Liver (tissue), 9 donors: ENCODE measurements around the gene FAM234B. TPM values are rescaled to one million over a fixed set of nuclear protein-coding genes. Genes with fewer than 3 reads are reported as not detected.

Source experiments
- DNase-seq: peaks from one replicate; pipeline ENCODE4 v3.0.0-alpha.2; 2017; ENCODE audit warnings: low spot score
- H3K27ac ChIP-seq, 2 donors: one replicate each; pipeline ENCODE4 v1.7.0; 2013; ENCODE audit warnings: inconsistent platforms in 2 of 2, low read length in 2 of 2, control low read depth in 1 of 2, low read depth in 1 of 2, mild to moderate bottlenecking in 1 of 2
- H3K27me3 ChIP-seq, 4 donors: one replicate each; pipeline versions ENCODE4 v1.6.1 to v1.7.0; 2013; ENCODE audit warnings: low read length in 3 of 4, inconsistent platforms in 1 of 4, mild to moderate bottlenecking in 1 of 4, moderate library complexity in 1 of 4; ENCODE audit not compliant: control insufficient read depth in 4 of 4, insufficient read depth in 4 of 4
- H3K36me3 ChIP-seq, 4 donors: one replicate each; pipeline versions ENCODE4 v1.6.1 to v1.7.0; 2013; ENCODE audit warnings: low read length in 3 of 4, mild to moderate bottlenecking in 3 of 4, low read depth in 1 of 4, moderate library complexity in 1 of 4; ENCODE audit not compliant: control insufficient read depth in 4 of 4, insufficient read depth in 3 of 4
- H3K4me1 ChIP-seq, 4 donors: one replicate each; pipeline versions ENCODE4 v1.6.1 to v1.7.0; 2013; ENCODE audit warnings: low read length in 3 of 4, mild to moderate bottlenecking in 3 of 4, moderate library complexity in 1 of 4; ENCODE audit not compliant: control insufficient read depth in 4 of 4, insufficient read depth in 4 of 4
- H3K4me3 ChIP-seq, 3 donors: one replicate each; pipeline versions ENCODE4 v1.6.1 to v1.7.0; 2013; ENCODE audit warnings: low read length in 3 of 3, control low read depth in 1 of 3, low read depth in 1 of 3, mild to moderate bottlenecking in 1 of 3
- H3K9ac ChIP-seq, 2 donors: one replicate each; pipeline ENCODE4 v1.7.0; 2013; ENCODE audit warnings: low read length in 2 of 2, mild to moderate bottlenecking in 2 of 2, moderate library complexity in 2 of 2, control low read depth in 1 of 2, low read depth in 1 of 2
- H3K9me3 ChIP-seq, 4 donors: one replicate each; pipeline versions ENCODE4 v1.6.1 to v1.7.0; 2013; ENCODE audit warnings: low read length in 3 of 4; ENCODE audit not compliant: control insufficient read depth in 4 of 4
- EGR1 ChIP-seq, 2 donors: IDR thresholded peaks; 2 replicates each; pipeline ENCODE4 v1.6.1; 2016 to 2018; ENCODE audit warnings: antibody characterized with exemption in 2 of 2, low read depth in 2 of 2
- FOXA2 ChIP-seq: IDR thresholded peaks from 2 replicates; pipeline ENCODE4 v1.6.1; 2016; ENCODE audit warnings: antibody characterized with exemption
- GABPA ChIP-seq, 2 donors: IDR thresholded peaks in 1 of 2; conservative IDR thresholded peaks in 1 of 2; 2 replicates each; pipeline ENCODE4 v1.6.1; 2016; ENCODE audit warnings: antibody characterized with exemption in 2 of 2, mild to moderate bottlenecking in 1 of 2, moderate library complexity in 1 of 2
- HNF4G ChIP-seq: IDR thresholded peaks from 2 replicates; pipeline ENCODE4 v1.6.1; 2016; ENCODE audit warnings: antibody characterized with exemption
- RAD21 ChIP-seq, 2 donors: IDR thresholded peaks; 2 replicates each; pipeline ENCODE4 v1.6.1; 2016; ENCODE audit warnings: antibody characterized with exemption in 2 of 2, mild to moderate bottlenecking in 2 of 2
- SP1 ChIP-seq: IDR thresholded peaks from 2 replicates; pipeline ENCODE4 v1.6.1; 2018; ENCODE audit warnings: antibody characterized with exemption, mild to moderate bottlenecking
- whole genome bisulfite sequencing: extraction: QIAGEN DNeasy Blood & Tissue Kit; methylation state at CpG from one replicate; pipeline ENCODE4 v1.1.7; 2013; 5-methylcytosine and 5-hydroxymethylcytosine counted together
- polyA plus RNA-seq, 2 donors: library from polyadenylated mRNA; stranded (reverse) in 1 of 2; unstranded in 1 of 2; fragments of 200-250 nt in 1 of 2; fragments of >200 nt in 1 of 2; fragmentation: Nextera tagmentation in 1 of 2; extraction: Ambion mirVana in 1 of 2; gene quantifications; one replicate each; pipeline versions ENCODE4 v1.2.1 to v1.2.3, GENCODE V29; 2013 to 2015
- total RNA-seq, 2 donors: library from RNA; depleted of rRNA; stranded (reverse); fragments of >200 nt; gene quantifications; one replicate each; pipeline ENCODE4 v1.2.3, GENCODE V29; 2014
- TF ChIP-seq, protein P1 (sequence below): IDR thresholded peaks from 2 replicates; pipeline ENCODE4 v1.6.1; 2016; ENCODE audit warnings: antibody characterized with exemption
- TF ChIP-seq, protein P2 (sequence below): fragments of 150-350 bp; IDR thresholded peaks from 2 replicates; pipeline ENCODE4 v1.5.1; 2017; ENCODE audit warnings: improper control_type of control experiment, low read depth, low read length; ENCODE audit not compliant: missing input control
- TF ChIP-seq, protein P3 (sequence below): IDR thresholded peaks from 2 replicates; pipeline ENCODE4 v1.6.1; 2016; ENCODE audit warnings: antibody characterized with exemption
- TF ChIP-seq, protein P4 (sequence below): IDR thresholded peaks from 2 replicates; pipeline ENCODE4 v1.6.1; 2016; ENCODE audit warnings: antibody characterized with exemption
- donor health status: healthy.
- donor health status: healthy.
- donor health status: healthy.
- donor health status: healthy.
- donor health status: healthy.

Gene FAM234B
- total and polyA plus RNA-seq, 4 donors, result 1.7 to 8.0 (median 3.2) TPM

DNA sequence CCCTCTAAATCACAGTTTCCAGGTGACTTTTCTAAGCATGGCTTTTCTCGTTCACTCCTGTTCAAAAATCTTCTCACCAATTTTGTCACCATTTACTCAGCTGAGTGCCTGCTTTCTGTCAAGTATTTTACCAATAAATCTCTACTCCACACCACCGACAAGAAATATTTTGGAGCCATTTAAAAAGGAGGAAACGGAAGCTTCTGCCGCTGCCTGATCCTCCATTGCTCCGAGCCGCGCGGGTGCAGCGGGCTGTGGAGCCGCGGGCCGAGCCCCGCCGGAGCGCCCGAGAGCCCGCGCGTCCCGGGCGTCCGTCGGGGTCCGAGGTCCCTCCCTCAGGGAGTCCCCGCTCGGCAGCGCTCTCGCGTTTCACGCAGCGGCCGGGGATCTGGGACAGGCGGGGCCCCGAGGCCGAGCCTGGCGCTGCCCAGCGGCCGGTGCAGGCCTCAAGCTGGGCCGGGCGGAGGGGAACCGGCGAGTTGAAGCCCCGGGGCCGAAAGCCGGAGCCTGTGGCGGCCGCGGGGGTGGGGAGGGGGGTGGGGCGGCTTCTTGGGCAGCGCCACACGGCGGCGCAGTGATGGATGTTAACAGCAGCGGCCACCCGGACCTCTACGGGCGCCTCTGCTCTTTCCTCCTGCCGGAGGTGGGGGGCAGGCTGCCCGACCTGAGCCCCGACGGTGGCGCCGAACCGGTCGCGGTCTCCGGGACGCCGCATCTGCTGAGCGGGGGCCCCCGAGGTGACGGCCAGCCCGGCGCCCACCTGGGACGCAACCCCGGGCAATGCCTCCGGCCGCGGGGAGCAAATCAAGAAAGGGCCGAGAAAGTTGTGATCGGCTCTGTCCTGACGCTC lies 43.0 kb upstream of the FAM234B start:
- TF ChIP-seq HNF4G (no peak), EGR1 (IDR thresholded peaks at IDR 0.05; ENCODE audit: low read depth in 2 of 2) (no peak), FOXA2 (no peak), GABPA (IDR thresholded peaks at IDR 0.05 in 1 of 2, conservative IDR thresholded peaks at IDR 0.05 in 1 of 2) (no peak), RAD21 (IDR thresholded peaks at IDR 0.05) (peak in 1 of 2 donors; percentile 4)
- TF ChIP-seq, protein P1, sequence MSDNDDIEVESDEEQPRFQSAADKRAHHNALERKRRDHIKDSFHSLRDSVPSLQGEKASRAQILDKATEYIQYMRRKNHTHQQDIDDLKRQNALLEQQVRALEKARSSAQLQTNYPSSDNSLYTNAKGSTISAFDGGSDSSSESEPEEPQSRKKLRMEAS, result no peak
- TF ChIP-seq, protein P2, sequence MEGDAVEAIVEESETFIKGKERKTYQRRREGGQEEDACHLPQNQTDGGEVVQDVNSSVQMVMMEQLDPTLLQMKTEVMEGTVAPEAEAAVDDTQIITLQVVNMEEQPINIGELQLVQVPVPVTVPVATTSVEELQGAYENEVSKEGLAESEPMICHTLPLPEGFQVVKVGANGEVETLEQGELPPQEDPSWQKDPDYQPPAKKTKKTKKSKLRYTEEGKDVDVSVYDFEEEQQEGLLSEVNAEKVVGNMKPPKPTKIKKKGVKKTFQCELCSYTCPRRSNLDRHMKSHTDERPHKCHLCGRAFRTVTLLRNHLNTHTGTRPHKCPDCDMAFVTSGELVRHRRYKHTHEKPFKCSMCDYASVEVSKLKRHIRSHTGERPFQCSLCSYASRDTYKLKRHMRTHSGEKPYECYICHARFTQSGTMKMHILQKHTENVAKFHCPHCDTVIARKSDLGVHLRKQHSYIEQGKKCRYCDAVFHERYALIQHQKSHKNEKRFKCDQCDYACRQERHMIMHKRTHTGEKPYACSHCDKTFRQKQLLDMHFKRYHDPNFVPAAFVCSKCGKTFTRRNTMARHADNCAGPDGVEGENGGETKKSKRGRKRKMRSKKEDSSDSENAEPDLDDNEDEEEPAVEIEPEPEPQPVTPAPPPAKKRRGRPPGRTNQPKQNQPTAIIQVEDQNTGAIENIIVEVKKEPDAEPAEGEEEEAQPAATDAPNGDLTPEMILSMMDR, result peak; percentile 7
- TF ChIP-seq, protein P3, sequence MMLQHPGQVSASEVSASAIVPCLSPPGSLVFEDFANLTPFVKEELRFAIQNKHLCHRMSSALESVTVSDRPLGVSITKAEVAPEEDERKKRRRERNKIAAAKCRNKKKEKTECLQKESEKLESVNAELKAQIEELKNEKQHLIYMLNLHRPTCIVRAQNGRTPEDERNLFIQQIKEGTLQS, result no peak
- Histone ChIP-seq H3K9ac (peak overlapping the region; percentile 41 to 56), H3K27ac (peak overlapping the region; percentile 76 to 86), H3K36me3 (no peaks in the 10 kb centered on the region), H3K4me1 (peaks cover 14 to 65% (median 48%) of the 10 kb centered on the region in 4 donors), H3K4me3 (peak overlapping the region; percentile 53 to 79 (median 60)), H3K9me3 (no peaks in the 10 kb centered on the region), H3K27me3 (no peaks in the 10 kb centered on the region)
- DNase-seq, result peak; percentile 74
- under 1% methylated on average over 82 of the region's 82 CpGs for WGBS

DNA sequence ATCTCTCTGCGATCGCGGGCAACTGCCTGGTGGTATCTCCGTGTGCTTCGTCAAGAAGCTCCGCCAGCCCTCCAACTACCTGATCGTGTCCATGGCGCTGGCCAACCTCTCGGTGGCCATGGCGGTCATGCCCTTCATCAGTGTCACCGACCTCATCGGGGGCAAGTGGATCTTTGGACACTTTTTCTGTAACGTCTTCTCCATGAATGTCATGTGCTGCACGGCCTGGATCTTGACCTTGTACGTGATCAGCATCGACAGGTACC lies 42.5 kb upstream of the FAM234B start:
- Histone ChIP-seq H3K27ac (peak overlapping the region; percentile 76 to 86), H3K9ac (no peak overlapping the region)
- WGBS, result 31% methylated on average over 16 of the region's 16 CpGs

More for the DNA sequence above, 42.5 kb upstream of the FAM234B start:
- no peaks in the 10 kb centered on the region for H3K27me3 ChIP-seq
- peak overlapping the region; percentile 37 to 79 (median 60) for H3K4me3 ChIP-seq
- no peaks in the 10 kb centered on the region for H3K36me3 ChIP-seq
- DNase-seq, result no peak
- no peaks in the 10 kb centered on the region for H3K9me3 ChIP-seq
- H3K4me1 ChIP-seq, result peaks cover 12 to 69% (median 52%) of the 10 kb centered on the region in 4 donors
- TF ChIP-seq, protein P4, sequence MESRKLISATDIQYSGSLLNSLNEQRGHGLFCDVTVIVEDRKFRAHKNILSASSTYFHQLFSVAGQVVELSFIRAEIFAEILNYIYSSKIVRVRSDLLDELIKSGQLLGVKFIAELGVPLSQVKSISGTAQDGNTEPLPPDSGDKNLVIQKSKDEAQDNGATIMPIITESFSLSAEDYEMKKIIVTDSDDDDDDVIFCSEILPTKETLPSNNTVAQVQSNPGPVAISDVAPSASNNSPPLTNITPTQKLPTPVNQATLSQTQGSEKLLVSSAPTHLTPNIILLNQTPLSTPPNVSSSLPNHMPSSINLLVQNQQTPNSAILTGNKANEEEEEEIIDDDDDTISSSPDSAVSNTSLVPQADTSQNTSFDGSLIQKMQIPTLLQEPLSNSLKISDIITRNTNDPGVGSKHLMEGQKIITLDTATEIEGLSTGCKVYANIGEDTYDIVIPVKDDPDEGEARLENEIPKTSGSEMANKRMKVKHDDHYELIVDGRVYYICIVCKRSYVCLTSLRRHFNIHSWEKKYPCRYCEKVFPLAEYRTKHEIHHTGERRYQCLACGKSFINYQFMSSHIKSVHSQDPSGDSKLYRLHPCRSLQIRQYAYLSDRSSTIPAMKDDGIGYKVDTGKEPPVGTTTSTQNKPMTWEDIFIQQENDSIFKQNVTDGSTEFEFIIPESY, result no peak
- no peak for TF ChIP-seq SP1
